Neural cell (in vitro differentiated cells): ENCODE results near the gene TMEM250. TPM values are rescaled to one million over a fixed set of nuclear protein-coding genes. Genes with fewer than 3 reads are reported as not detected.

Experiments
- H2AFZ ChIP-seq: fragments of 200-600, 300-800 bp; sonication (generic), shearing (Covaris generic); 2 replicates; pipeline ENCODE4 v1.6.0; 2014; ENCODE audit warnings: low read depth, mild to moderate bottlenecking, antibody characterized with exemption, low read length, moderate library complexity
- H3F3A ChIP-seq: fragments of 200-600 bp; shearing (Covaris generic); 2 replicates; pipeline ENCODE4 v1.6.1; 2016; ENCODE audit warnings: mild to moderate bottlenecking, moderate library complexity, mixed read lengths, antibody characterized with exemption, low read length; ENCODE audit not compliant: insufficient read depth, poor library complexity, severe bottlenecking
- H3K27ac ChIP-seq: fragments of 200-600, 300-800 bp; sonication (generic), shearing (Covaris generic); 2 replicates; pipeline ENCODE4 v1.5.1; 2014; ENCODE audit warnings: mild to moderate bottlenecking, low read length, moderate library complexity
- H3K27me3 ChIP-seq: fragments of 300-800, 200-600 bp; sonication (generic), shearing (Covaris generic); 2 replicates; pipeline ENCODE4 v1.6.0; 2014; ENCODE audit warnings: mild to moderate bottlenecking, low read depth, low read length, moderate library complexity; ENCODE audit not compliant: insufficient read depth
- H3K36me3 ChIP-seq: fragments of 300-800, 200-600 bp; sonication (generic), shearing (Covaris generic); 2 replicates; pipeline ENCODE4 v1.5.1; 2014; ENCODE audit warnings: mild to moderate bottlenecking, antibody characterized with exemption, low read length, moderate library complexity; ENCODE audit not compliant: insufficient read depth
- H3K4me2 ChIP-seq: fragments of 300-800, 200-600 bp; sonication (generic), shearing (Covaris generic); 2 replicates; pipeline ENCODE4 v1.6.0; 2014; ENCODE audit warnings: mild to moderate bottlenecking, low read length
- H3K4me3 ChIP-seq: fragments of 300-800, 200-600 bp; sonication (generic), shearing (Covaris generic); 2 replicates; pipeline ENCODE4 v1.5.1; 2014; ENCODE audit warnings: mild to moderate bottlenecking, low read length, moderate library complexity
- H3K79me2 ChIP-seq: fragments of 200-600 bp; shearing (Covaris generic); replicated peaks from 2 replicates; pipeline ENCODE4 v1.6.0; 2014; ENCODE audit warnings: mild to moderate bottlenecking, low read length, moderate library complexity; ENCODE audit not compliant: insufficient read depth
- H3K9ac ChIP-seq: fragments of 300-800, 200-600 bp; sonication (generic), shearing (Covaris generic); 2 replicates; pipeline ENCODE4 v1.6.1; 2016; ENCODE audit warnings: mild to moderate bottlenecking, low read length, mixed read lengths
- H3K9me2 ChIP-seq: fragments of 200-600 bp; shearing (Covaris generic); 2 replicates; pipeline ENCODE4 v1.6.1; 2016; ENCODE audit warnings: mild to moderate bottlenecking, low read length, mixed read lengths; ENCODE audit not compliant: insufficient read depth
- H3K9me3 ChIP-seq: fragments of 200-600, 300-800 bp; sonication (generic), shearing (Covaris generic); 2 replicates; pipeline ENCODE4 v1.6.1; 2016; ENCODE audit warnings: mild to moderate bottlenecking, mixed run types, low read length, moderate library complexity, mixed read lengths
- H4K20me1 ChIP-seq: fragments of 200-600 bp; shearing (Covaris generic); 2 replicates; pipeline ENCODE4 v1.6.1; 2016; ENCODE audit warnings: mild to moderate bottlenecking, mixed run types; ENCODE audit not compliant: insufficient read depth
- EP300 ChIP-seq: fragments of 450-650 bp; conservative IDR thresholded peaks from 2 replicates; pipeline ENCODE4 v1.6.1; 2014; ENCODE audit warnings: antibody characterized with exemption, mild to moderate bottlenecking, moderate library complexity; ENCODE audit not compliant: poor library complexity, severe bottlenecking
- EZH2 ChIP-seq: fragments of 200-600, 300-800 bp; shearing (Covaris generic), sonication (generic); IDR thresholded peaks from 2 replicates; pipeline ENCODE4 v1.6.1; 2014; ENCODE audit warnings: antibody characterized with exemption, low read length, borderline replicate concordance, mild to moderate bottlenecking; ENCODE audit not compliant: insufficient read depth, poor library complexity, severe bottlenecking
- MXI1 ChIP-seq: fragments of 450-650 bp; conservative IDR thresholded peaks from 2 replicates; pipeline ENCODE4 v1.6.1; 2014; ENCODE audit warnings: antibody characterized with exemption, mild to moderate bottlenecking; ENCODE audit not compliant: poor library complexity, severe bottlenecking
- POLR2AphosphoS5 ChIP-seq: IDR thresholded peaks from 2 replicates; pipeline ENCODE4 v1.6.1; 2012
- RAD21 ChIP-seq: fragments of 450-650 bp; conservative IDR thresholded peaks from 2 replicates; pipeline ENCODE4 v1.6.1; 2014; ENCODE audit warnings: antibody characterized with exemption, mild to moderate bottlenecking, moderate library complexity
- SMC3 ChIP-seq: fragments of 450-650 bp; conservative IDR thresholded peaks from 2 replicates; pipeline ENCODE4 v1.6.1; 2014; ENCODE audit warnings: antibody characterized with exemption, mild to moderate bottlenecking, moderate library complexity; ENCODE audit not compliant: poor library complexity
- TAF1 ChIP-seq: IDR thresholded peaks from 2 replicates; pipeline ENCODE4 v1.6.1; 2012; ENCODE audit warnings: low read depth
- polyA plus RNA-seq: library from polyadenylated mRNA; depleted of rRNA; stranded (reverse); fragments of >200 nt; gene quantifications from 2 replicates; pipeline ENCODE4 v1.2.3, GENCODE V29; 2014
- TF ChIP-seq, protein P1 (sequence below): IDR thresholded peaks from 2 replicates; pipeline ENCODE4 v1.6.1; 2012; ENCODE audit warnings: borderline replicate concordance
- TF ChIP-seq, protein P2 (sequence below): fragments of 450-650 bp; IDR thresholded peaks from 2 replicates; pipeline ENCODE4 v1.5.1; 2014; ENCODE audit warnings: antibody characterized with exemption, mild to moderate bottlenecking, moderate library complexity; ENCODE audit not compliant: poor library complexity, severe bottlenecking

The TMEM250 gene
- polyA plus RNA-seq, 1 donor from 2014 or later, result 15.0 TPM

DNA sequence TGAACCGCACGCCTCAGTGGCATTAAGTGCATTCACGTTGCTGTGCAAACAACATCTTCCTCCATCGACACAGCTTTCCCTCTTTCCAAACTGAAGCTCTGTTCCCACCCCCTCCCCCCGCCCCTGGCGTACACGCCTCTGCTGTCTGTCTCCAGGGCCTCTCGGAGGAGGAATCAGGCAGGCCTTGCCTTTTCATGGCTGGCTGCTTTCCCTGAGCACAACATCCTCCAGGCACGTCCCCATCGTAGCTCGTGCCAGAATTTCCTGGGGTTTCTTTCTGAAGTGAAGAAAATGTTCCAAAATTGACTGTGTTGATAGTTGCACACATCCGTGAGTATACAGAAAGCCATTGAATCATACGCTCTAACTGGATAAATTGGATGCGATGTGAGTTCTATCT is 22.3 kb upstream of the TMEM250 start:
- H3K27me3 ChIP-seq, result no peaks in the 10 kb centered on the region

DNA sequence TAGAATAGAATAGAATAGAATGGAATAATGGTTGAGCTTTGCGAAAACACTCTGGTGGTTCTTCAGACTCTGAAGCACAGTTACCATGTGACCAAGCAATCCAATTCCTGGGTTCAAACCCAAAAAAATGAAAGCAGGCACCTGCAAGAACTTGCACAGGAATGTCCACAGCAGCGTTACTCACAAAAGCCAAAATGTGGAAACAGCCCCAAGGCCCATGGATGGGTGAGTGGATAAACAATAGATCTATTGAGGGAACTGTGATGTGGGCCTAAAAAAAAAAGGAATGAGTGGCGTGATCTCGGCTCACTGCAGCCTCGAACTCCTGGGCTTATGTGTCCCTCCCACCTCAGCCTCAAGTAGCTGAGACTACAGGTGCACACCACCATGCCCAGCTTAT is 21.4 kb upstream of the TMEM250 start:
- no peak overlapping the region for H3K9ac ChIP-seq
- H3K4me3 ChIP-seq, result no peak overlapping the region
- H3K27me3 ChIP-seq, result no peaks in the 10 kb centered on the region
- H3K9me3 ChIP-seq, result no peaks in the 10 kb centered on the region
- no peak overlapping the region for H2AFZ ChIP-seq
- H3K27ac ChIP-seq, result no peak overlapping the region
- TF ChIP-seq EZH2 (no peak), POLR2AphosphoS5 (no peak), SMC3 (no peak)
- no peaks in the 10 kb centered on the region for H3F3A ChIP-seq
- no peak overlapping the region for H3K4me2 ChIP-seq
- no peaks in the 10 kb centered on the region for H3K9me2 ChIP-seq
- H3K79me2 ChIP-seq, result no peaks in the 10 kb centered on the region
- no peaks in the 10 kb centered on the region for H3K36me3 ChIP-seq
- H4K20me1 ChIP-seq, result no peaks in the 10 kb centered on the region

More for the DNA sequence above, 22.3 kb upstream of the TMEM250 start:
- no peaks in the 10 kb centered on the region for H3K36me3 ChIP-seq
- no peaks in the 10 kb centered on the region for H3K9me3 ChIP-seq
- no peaks in the 10 kb centered on the region for H3K9me2 ChIP-seq
- H3K27ac ChIP-seq, result no peak overlapping the region
- TF ChIP-seq, protein P1, sequence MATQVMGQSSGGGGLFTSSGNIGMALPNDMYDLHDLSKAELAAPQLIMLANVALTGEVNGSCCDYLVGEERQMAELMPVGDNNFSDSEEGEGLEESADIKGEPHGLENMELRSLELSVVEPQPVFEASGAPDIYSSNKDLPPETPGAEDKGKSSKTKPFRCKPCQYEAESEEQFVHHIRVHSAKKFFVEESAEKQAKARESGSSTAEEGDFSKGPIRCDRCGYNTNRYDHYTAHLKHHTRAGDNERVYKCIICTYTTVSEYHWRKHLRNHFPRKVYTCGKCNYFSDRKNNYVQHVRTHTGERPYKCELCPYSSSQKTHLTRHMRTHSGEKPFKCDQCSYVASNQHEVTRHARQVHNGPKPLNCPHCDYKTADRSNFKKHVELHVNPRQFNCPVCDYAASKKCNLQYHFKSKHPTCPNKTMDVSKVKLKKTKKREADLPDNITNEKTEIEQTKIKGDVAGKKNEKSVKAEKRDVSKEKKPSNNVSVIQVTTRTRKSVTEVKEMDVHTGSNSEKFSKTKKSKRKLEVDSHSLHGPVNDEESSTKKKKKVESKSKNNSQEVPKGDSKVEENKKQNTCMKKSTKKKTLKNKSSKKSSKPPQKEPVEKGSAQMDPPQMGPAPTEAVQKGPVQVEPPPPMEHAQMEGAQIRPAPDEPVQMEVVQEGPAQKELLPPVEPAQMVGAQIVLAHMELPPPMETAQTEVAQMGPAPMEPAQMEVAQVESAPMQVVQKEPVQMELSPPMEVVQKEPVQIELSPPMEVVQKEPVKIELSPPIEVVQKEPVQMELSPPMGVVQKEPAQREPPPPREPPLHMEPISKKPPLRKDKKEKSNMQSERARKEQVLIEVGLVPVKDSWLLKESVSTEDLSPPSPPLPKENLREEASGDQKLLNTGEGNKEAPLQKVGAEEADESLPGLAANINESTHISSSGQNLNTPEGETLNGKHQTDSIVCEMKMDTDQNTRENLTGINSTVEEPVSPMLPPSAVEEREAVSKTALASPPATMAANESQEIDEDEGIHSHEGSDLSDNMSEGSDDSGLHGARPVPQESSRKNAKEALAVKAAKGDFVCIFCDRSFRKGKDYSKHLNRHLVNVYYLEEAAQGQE, result no peak
- TF ChIP-seq EZH2 (no peak), SMC3 (no peak), POLR2AphosphoS5 (no peak), RAD21 (no peak), EP300 (no peak), MXI1 (no peak), TAF1 (no peak)
- TF ChIP-seq, protein P2, sequence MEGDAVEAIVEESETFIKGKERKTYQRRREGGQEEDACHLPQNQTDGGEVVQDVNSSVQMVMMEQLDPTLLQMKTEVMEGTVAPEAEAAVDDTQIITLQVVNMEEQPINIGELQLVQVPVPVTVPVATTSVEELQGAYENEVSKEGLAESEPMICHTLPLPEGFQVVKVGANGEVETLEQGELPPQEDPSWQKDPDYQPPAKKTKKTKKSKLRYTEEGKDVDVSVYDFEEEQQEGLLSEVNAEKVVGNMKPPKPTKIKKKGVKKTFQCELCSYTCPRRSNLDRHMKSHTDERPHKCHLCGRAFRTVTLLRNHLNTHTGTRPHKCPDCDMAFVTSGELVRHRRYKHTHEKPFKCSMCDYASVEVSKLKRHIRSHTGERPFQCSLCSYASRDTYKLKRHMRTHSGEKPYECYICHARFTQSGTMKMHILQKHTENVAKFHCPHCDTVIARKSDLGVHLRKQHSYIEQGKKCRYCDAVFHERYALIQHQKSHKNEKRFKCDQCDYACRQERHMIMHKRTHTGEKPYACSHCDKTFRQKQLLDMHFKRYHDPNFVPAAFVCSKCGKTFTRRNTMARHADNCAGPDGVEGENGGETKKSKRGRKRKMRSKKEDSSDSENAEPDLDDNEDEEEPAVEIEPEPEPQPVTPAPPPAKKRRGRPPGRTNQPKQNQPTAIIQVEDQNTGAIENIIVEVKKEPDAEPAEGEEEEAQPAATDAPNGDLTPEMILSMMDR, result no peak
- H3F3A ChIP-seq, result no peaks in the 10 kb centered on the region
- no peak overlapping the region for H3K4me3 ChIP-seq
- H2AFZ ChIP-seq, result no peak overlapping the region
- no peak overlapping the region for H3K9ac ChIP-seq
- no peaks in the 10 kb centered on the region for H4K20me1 ChIP-seq
- H3K79me2 ChIP-seq, result no peaks in the 10 kb centered on the region
- no peak overlapping the region for H3K4me2 ChIP-seq

DNA sequence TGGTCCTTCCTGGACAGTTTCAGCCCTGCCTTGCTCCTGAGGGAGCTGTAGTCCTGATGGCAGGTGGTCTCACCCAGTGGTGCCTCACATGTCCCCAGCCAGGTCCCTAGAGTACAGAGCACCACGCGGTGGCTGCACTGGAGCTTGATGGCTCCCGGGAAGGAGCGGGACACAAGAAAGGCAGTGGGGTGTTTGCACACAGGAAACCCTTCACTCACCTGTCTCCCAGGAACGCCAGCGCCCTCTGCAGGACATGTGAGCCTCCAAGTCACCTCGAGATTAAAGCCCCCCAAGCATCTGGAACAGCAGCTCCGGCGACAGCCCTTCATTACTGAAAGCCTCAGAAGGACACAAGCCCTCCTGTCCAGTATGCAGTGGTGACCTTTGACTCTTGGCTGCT is 19.9 kb upstream of the TMEM250 start:
- H3K27me3 ChIP-seq, result peaks cover 11% of the 10 kb centered on the region
- H3K4me3 ChIP-seq, result no peak overlapping the region
- no peak overlapping the region for H3K27ac ChIP-seq
- H3K9ac ChIP-seq, result no peak overlapping the region
- no peaks in the 10 kb centered on the region for H3F3A ChIP-seq
- H3K9me3 ChIP-seq, result no peaks in the 10 kb centered on the region
- H2AFZ ChIP-seq, result no peak overlapping the region
- no peaks in the 10 kb centered on the region for H3K9me2 ChIP-seq
- no peaks in the 10 kb centered on the region for H3K36me3 ChIP-seq
- H4K20me1 ChIP-seq, result no peaks in the 10 kb centered on the region
- no peak overlapping the region for H3K4me2 ChIP-seq
- no peak for TF ChIP-seq POLR2AphosphoS5
- no peak for TF ChIP-seq TAF1
- TF ChIP-seq SMC3, result no peak
- TF ChIP-seq EZH2, result no peak
- TF ChIP-seq, protein P2, result peak; percentile 17
- no peaks in the 10 kb centered on the region for H3K79me2 ChIP-seq
